Tibial artery (tissue), 4 donors: ENCODE measurements around the gene HPD.

ENCODE experiments used
- DNase-seq, 2 donors: peaks; one replicate each; pipeline ENCODE4 v3.0.0-alpha.2; 2019
- H3K27ac ChIP-seq, 2 donors: fragments of 200-600 bp; sonication (generic) in 1 of 2; 1 replicate in 1 of 2; 2 replicates in 1 of 2; pipeline ENCODE4 v1.5.1; 2018 to 2019; ENCODE audit warnings: mild to moderate bottlenecking in 1 of 2
- H3K27me3 ChIP-seq, 2 donors: fragments of 200-600 bp; sonication (generic) in 1 of 2; one replicate each; pipeline versions ENCODE4 v1.5.1 to v1.6.0; 2016 to 2019
- H3K36me3 ChIP-seq, 3 donors: fragments of 200-600 bp; sonication (generic) in 2 of 3; one replicate each; pipeline ENCODE4 v1.5.1; 2016 to 2019; ENCODE audit warnings: mild to moderate bottlenecking in 2 of 3
- H3K4me1 ChIP-seq, 4 donors: fragments of 200-600 bp; sonication (generic) in 2 of 4; 1 replicate in 3 of 4; 2 replicates in 1 of 4; pipeline ENCODE4 v1.5.1; 2016 to 2019
- H3K4me3 ChIP-seq, 2 donors: fragments of 200-600 bp; sonication (generic) in 1 of 2; 1 replicate in 1 of 2; 2 replicates in 1 of 2; pipeline ENCODE4 v1.5.1; 2018 to 2019; ENCODE audit warnings: mild to moderate bottlenecking in 2 of 2
- H3K9me3 ChIP-seq, 3 donors: fragments of 200-600 bp; sonication (generic) in 1 of 3; one replicate each; pipeline ENCODE4 v1.5.1; 2016 to 2019
- intact Hi-C: fragments of 100-400 bp; cut with DNase I; formaldehyde crosslinking; loops from one replicate; pipeline ENCODE4 v1.15.0; 2023; ENCODE audit warnings: low total_unique reads
- TF ChIP-seq, protein P1 (sequence below), 2 experiments: fragments of 200-600 bp in 1 of 2; fragments of 450-650 bp in 1 of 2; IDR thresholded peaks; one replicate each; pipeline ENCODE4 v1.5.1; 2017 to 2019; ENCODE audit warnings: antibody characterized with exemption in 2 of 2, mild to moderate bottlenecking in 1 of 2, moderate library complexity in 1 of 2

Gene HPD

DNA sequence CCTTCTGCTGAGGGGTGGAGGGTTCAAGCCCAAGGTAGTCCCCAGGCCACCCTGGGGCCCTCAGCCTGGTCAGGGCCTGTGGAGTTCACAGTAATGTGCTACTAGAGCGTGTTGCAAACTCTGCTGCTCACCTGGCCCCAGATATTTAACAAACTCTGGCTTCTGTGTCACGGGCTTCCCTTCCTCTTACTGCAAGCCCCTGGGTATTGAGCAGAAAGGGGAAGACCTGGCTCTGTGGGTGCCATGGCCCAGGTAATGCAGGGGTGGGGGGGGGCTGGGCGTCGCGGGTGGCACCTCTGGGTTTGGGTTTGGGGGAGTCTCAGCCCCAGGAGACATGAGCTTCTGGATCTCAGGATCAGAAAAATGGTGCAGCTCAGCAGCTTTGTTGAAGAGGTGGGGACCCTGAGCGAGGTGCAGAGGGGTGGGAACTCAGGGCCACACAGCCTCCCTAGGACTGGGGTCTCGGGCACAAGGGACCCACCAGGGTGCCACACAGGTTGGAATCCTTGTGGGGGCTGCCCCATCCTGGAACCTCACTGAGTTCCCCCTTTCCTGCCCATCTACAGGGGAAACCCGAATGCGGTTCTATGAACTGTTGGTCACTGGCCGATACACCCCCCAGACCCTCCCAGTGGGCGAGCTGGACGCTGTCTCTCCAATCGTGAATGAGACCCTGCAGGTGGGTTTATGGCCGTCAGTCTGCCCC is 50.9 kb downstream of the HPD start:
- TF ChIP-seq, protein P1, sequence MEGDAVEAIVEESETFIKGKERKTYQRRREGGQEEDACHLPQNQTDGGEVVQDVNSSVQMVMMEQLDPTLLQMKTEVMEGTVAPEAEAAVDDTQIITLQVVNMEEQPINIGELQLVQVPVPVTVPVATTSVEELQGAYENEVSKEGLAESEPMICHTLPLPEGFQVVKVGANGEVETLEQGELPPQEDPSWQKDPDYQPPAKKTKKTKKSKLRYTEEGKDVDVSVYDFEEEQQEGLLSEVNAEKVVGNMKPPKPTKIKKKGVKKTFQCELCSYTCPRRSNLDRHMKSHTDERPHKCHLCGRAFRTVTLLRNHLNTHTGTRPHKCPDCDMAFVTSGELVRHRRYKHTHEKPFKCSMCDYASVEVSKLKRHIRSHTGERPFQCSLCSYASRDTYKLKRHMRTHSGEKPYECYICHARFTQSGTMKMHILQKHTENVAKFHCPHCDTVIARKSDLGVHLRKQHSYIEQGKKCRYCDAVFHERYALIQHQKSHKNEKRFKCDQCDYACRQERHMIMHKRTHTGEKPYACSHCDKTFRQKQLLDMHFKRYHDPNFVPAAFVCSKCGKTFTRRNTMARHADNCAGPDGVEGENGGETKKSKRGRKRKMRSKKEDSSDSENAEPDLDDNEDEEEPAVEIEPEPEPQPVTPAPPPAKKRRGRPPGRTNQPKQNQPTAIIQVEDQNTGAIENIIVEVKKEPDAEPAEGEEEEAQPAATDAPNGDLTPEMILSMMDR (IDR thresholded peaks at IDR 0.05): no peak
- Histone ChIP-seq H3K4me1 (peaks cover 0 to 57% (median 52%) of the 10 kb centered on the region in 4 donors), H3K36me3 (peaks cover 18 to 41% (median 37%) of the 10 kb centered on the region in 3 donors), H3K27me3 (no peaks in the 10 kb centered on the region), H3K4me3 (no peak overlapping the region), H3K9me3 (no peaks in the 10 kb centered on the region), H3K27ac (peak overlapping the region; percentile 24 to 100)
- DNase-seq: no peak
- intact Hi-C loops: no loop called here

- peaks cover 0 to 48% (median 44%) of the 10 kb centered on the region in 4 donors for H3K4me1 ChIP-seq
- intact Hi-C loops: no loop called here
- peak overlapping the region; percentile 90 to 91 for H3K4me3 ChIP-seq
- TF ChIP-seq, protein P1 (IDR thresholded peaks at IDR 0.05): no peak
- H3K9me3 ChIP-seq: no peaks in the 10 kb centered on the region
- no peaks in the 10 kb centered on the region for H3K27me3 ChIP-seq
- peaks cover 18 to 41% (median 37%) of the 10 kb centered on the region in 3 donors for H3K36me3 ChIP-seq
- peak overlapping the region; percentile 100 for H3K27ac ChIP-seq
- no peak for DNase-seq
Measured at GRCh38 chr12:121806546-121807423, 51.9 kb downstream of the HPD start.

DNA sequence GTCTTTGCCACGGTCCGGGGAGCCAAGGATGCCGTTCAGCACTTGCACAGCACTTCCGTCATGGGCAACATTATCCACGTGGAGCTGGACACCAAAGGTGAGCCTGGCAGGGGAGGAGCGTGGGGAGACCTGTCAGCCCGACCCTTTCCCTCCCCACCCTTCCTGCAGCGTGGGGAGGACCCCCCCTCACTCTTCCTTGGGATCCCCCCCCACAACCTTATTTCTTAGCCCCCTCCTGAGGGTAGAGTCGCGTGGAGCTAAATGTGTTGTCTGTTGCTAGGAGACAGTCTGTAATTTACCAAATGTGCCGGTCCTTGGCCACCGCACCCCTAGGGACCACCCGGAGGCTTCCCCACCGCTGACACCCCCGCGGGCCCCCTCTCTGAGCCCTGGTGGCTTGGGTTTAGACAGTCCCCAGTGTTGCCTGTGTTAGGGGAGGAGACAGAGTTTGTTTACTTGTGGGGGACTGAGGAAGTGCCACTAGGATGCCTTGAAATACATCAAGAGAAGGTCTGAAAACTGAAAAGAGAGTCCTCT is 52.6 kb downstream of the HPD start:
- intact Hi-C loops: no loop called here
- DNase-seq: no peak
- Histone ChIP-seq H3K4me3 (peak overlapping the region; percentile 90 to 91), H3K27me3 (no peaks in the 10 kb centered on the region), H3K4me1 (peaks cover 0 to 41% (median 37%) of the 10 kb centered on the region in 4 donors), H3K36me3 (peaks cover 18 to 39% (median 37%) of the 10 kb centered on the region in 3 donors), H3K9me3 (no peaks in the 10 kb centered on the region), H3K27ac (peak overlapping the region; percentile 100)
- TF ChIP-seq, protein P1 (IDR thresholded peaks at IDR 0.05): no peak

DNA sequence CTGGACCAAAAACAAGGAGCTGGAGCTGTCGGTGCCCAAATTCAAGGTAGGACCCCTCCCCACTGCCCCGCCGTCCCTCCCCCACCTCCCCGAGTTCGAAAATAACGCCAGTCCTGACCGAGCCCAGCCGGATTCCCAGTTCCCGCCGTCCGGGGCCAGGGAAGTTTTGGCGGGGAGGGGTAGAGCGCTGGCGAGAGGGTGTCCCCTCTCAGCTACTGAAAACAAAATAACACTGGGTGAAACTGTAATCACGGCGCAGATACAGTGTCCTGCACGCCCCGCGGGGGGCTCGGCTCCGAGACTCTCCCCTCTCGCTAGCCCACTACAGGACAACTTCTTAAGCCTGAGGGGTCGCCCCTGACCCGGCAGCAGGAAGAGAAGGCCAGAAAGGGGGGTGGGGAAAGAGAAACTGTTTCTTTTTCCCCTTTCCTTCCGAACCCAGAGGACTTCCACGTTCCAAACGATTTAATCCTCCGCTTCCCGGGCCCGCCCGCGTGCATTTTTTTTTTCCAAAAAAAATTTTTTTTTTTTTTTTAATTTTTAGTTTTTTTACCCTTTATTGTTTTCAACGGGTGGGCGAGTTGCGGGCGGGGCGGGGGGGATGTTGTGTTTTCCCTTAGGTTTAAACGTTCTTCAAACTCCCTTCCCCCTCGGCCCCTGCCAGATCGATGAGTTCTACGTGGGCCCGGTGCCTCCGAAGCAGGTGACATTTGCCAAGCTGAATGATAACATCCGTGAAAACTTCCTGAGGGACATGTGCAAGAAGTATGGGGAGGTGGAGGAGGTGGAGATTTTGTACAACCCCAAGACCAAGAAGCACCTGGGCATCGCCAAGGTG is 53.3 kb downstream of the HPD start:
- DNase-seq: peak in 1 of 2 donors; percentile 71
- peaks cover 0 to 34% (median 30%) of the 10 kb centered on the region in 4 donors for H3K4me1 ChIP-seq
- H3K27ac ChIP-seq: peak overlapping the region; percentile 100

More for the DNA sequence above, 53.3 kb downstream of the HPD start:
- Histone ChIP-seq H3K36me3 (peaks cover 11 to 32% (median 30%) of the 10 kb centered on the region in 3 donors), H3K4me3 (peak overlapping the region; percentile 90 to 91), H3K9me3 (no peaks in the 10 kb centered on the region), H3K27me3 (no peaks in the 10 kb centered on the region)
- TF ChIP-seq, protein P1 (IDR thresholded peaks at IDR 0.05): no peak
- intact Hi-C loops: no loop called here
